ENCODE data around the gene SNX9. TPM values are rescaled to one million over a fixed set of nuclear protein-coding genes. Genes with fewer than 3 reads are reported as not detected.
A peak's percentile ranks its signal among the peaks of the same experiment; 100 is the strongest.

SNX9 gene
- total and polyA plus RNA-seq, 10 of the 15 experiments (the other 5 are each of a cell fraction or from before 2014, with no cell fraction given): 0.03 to 2.0 (median 0.37) TPM

DNA sequence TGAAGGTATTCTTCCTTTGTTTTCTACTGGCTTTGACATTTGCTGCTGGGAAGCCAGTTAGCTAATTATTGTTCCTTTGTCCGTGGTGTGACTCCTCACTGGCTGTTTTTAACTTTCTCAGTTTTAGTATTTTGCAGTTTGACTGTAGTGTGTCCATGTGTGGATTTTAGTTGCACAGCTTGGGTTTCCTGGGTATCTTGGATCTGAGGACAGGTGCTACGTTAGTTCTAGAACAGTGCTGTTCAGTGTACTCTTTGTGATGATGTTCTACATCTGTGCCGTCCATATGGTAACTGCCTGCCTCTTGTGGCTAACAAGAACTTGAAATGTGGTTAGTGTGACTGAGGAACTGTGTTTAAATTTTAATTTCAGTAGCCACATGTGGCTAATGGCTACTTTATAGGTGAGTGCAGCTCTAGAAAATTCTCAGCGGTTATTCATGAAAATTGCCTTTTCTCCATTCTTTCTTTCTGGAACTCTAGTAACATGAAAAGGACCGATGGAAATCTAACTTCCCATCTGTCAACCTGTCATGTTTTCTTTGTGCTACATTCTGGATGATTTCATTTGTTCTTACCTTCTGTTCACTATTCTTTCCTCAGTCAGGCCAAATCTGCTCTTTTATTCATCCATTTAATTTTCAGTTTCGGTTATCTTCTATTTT lies 7.4 kb downstream of the SNX9 start (continued):
- TF ChIP-seq, protein P1, sequence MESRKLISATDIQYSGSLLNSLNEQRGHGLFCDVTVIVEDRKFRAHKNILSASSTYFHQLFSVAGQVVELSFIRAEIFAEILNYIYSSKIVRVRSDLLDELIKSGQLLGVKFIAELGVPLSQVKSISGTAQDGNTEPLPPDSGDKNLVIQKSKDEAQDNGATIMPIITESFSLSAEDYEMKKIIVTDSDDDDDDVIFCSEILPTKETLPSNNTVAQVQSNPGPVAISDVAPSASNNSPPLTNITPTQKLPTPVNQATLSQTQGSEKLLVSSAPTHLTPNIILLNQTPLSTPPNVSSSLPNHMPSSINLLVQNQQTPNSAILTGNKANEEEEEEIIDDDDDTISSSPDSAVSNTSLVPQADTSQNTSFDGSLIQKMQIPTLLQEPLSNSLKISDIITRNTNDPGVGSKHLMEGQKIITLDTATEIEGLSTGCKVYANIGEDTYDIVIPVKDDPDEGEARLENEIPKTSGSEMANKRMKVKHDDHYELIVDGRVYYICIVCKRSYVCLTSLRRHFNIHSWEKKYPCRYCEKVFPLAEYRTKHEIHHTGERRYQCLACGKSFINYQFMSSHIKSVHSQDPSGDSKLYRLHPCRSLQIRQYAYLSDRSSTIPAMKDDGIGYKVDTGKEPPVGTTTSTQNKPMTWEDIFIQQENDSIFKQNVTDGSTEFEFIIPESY (IDR thresholded peaks at IDR 0.05): no peak
- no peak for TF ChIP-seq NFYB (IDR thresholded peaks at IDR 0.05; ENCODE audit: insufficient read depth, low read depth, low read length)
- TF ChIP-seq, protein P2, sequence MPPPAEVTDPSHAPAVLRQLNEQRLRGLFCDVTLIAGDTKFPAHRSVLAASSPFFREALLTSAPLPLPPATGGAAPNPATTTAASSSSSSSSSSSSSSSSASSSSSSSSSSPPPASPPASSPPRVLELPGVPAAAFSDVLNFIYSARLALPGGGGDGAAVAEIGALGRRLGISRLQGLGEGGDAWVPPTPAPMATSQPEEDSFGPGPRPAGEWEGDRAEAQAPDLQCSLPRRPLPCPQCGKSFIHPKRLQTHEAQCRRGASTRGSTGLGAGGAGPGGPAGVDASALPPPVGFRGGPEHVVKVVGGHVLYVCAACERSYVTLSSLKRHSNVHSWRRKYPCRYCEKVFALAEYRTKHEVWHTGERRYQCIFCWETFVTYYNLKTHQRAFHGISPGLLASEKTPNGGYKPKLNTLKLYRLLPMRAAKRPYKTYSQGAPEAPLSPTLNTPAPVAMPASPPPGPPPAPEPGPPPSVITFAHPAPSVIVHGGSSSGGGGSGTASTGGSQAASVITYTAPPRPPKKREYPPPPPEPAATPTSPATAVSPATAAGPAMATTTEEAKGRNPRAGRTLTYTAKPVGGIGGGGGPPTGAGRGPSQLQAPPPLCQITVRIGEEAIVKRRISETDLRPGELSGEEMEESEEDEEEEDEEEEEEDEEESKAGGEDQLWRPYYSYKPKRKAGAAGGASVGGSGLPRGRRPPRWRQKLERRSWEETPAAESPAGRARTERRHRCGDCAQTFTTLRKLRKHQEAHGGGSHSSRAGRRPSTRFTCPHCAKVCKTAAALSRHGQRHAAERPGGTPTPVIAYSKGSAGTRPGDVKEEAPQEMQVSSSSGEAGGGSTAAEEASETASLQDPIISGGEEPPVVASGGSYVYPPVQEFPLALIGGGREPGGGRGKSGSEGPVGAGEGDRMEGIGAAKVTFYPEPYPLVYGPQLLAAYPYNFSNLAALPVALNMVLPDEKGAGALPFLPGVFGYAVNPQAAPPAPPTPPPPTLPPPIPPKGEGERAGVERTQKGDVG (CRISPR knock-in tag; IDR thresholded peaks at IDR 0.05): no peak
- TF ChIP-seq, protein P3, sequence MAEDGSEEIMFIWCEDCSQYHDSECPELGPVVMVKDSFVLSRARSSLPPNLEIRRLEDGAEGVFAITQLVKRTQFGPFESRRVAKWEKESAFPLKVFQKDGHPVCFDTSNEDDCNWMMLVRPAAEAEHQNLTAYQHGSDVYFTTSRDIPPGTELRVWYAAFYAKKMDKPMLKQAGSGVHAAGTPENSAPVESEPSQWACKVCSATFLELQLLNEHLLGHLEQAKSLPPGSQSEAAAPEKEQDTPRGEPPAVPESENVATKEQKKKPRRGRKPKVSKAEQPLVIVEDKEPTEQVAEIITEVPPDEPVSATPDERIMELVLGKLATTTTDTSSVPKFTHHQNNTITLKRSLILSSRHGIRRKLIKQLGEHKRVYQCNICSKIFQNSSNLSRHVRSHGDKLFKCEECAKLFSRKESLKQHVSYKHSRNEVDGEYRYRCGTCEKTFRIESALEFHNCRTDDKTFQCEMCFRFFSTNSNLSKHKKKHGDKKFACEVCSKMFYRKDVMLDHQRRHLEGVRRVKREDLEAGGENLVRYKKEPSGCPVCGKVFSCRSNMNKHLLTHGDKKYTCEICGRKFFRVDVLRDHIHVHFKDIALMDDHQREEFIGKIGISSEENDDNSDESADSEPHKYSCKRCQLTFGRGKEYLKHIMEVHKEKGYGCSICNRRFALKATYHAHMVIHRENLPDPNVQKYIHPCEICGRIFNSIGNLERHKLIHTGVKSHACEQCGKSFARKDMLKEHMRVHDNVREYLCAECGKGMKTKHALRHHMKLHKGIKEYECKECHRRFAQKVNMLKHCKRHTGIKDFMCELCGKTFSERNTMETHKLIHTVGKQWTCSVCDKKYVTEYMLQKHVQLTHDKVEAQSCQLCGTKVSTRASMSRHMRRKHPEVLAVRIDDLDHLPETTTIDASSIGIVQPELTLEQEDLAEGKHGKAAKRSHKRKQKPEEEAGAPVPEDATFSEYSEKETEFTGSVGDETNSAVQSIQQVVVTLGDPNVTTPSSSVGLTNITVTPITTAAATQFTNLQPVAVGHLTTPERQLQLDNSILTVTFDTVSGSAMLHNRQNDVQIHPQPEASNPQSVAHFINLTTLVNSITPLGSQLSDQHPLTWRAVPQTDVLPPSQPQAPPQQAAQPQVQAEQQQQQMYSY (CRISPR knock-in tag; IDR thresholded peaks at IDR 0.05): no peak
- peak; percentile 72 for TF ChIP-seq NBN (IDR thresholded peaks at IDR 0.05)
- no peak for TF ChIP-seq SREBF2 (IDR thresholded peaks at IDR 0.05; ENCODE audit: low read length)
- TF ChIP-seq CHD2 (IDR thresholded peaks at IDR 0.05; ENCODE audit: borderline replicate concordance, low read depth, low read length): no peak
- TF ChIP-seq MTA2 (IDR thresholded peaks at IDR 0.05; ENCODE audit: low read depth): peak; percentile 89
- TF ChIP-seq PAX8 (IDR thresholded peaks at IDR 0.05): no peak
- no peak for TF ChIP-seq NR2C1 (IDR thresholded peaks at IDR 0.05)
- no peak for TF ChIP-seq NR2C2 (IDR thresholded peaks at IDR 0.05; ENCODE audit: borderline replicate concordance, control insufficient read depth, insufficient read length, low read depth)
- peak; percentile 83 for TF ChIP-seq DPF2 (IDR thresholded peaks at IDR 0.05)
- TF ChIP-seq CREM (IDR thresholded peaks at IDR 0.05; ENCODE audit: low read depth): no peak
- no peak for TF ChIP-seq ZZZ3 (IDR thresholded peaks at IDR 0.05; ENCODE audit: control insufficient read depth, insufficient read length, low read depth)
- TF ChIP-seq SPI1 (IDR thresholded peaks at IDR 0.05; ENCODE audit: borderline replicate concordance, insufficient read depth, low read depth, low read length): peak; percentile 81
- TF ChIP-seq JUNB (IDR thresholded peaks at IDR 0.05): no peak
- TF ChIP-seq, protein P4, sequence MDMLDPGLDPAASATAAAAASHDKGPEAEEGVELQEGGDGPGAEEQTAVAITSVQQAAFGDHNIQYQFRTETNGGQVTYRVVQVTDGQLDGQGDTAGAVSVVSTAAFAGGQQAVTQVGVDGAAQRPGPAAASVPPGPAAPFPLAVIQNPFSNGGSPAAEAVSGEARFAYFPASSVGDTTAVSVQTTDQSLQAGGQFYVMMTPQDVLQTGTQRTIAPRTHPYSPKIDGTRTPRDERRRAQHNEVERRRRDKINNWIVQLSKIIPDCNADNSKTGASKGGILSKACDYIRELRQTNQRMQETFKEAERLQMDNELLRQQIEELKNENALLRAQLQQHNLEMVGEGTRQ (IDR thresholded peaks at IDR 0.05; ENCODE audit: borderline replicate concordance, low read depth, low read length): no peak
- peak; percentile 39 to 69; a peak in 3 of 4 replicates for TF ChIP-seq BHLHE40 (IDR thresholded peaks at IDR 0.05; ENCODE audit: borderline replicate concordance in 1 of 2, low read depth in 2 of 2, low read length in 1 of 2)
